Esophagus mucosa (tissue), 1 donor: ENCODE results near the gene COL4A2. TPM values are rescaled to one million over a fixed set of nuclear protein-coding genes. Genes with fewer than 3 reads are reported as not detected.

ENCODE experiments used
- ATAC-seq: fragments of 200-7000 bp; cut with Tn5 transposase; one replicate; pipeline ENCODE4 v1.9.1; 2020
- total RNA-seq: library from RNA; stranded (reverse); gene quantifications from one replicate; pipeline ENCODE4 v1.2.4, GENCODE V29; 2023
- donor health status: DM: yes; HTN: yes; CAD: no.

COL4A2 gene
- total RNA-seq, 1 donor from 2014 or later = 30.8 TPM

DNA sequence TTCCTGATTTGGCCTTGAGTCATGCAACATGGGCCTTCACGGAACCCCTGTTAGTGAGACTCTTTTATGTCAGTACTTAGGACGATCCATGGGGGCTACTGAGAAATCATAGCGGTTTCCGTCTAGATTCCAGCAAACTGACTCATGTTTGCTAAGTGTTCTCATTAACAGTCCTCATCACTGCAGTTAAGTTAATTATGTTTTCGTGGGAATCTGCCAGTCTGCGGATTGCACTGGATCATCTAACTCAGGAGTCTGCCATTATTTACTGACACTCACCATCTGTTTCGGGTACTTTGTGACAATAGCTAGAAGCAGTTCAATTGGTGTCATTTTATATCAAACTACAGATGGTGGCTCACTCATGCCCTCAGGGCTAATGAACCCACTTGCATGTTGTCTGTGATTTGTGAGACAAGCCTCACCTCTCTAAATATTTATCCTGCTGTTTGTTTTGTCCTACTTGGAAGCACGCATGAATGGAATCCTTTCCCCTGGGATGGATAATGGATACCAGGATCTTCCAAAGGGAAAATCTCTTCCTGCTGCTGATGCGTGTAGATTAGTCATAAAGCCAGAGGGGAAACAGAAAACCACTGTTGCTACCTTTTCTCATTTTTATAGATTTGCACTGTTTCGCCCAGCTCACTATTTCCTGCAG is 192.7 kb downstream of the COL4A2 start:
- ATAC-seq = no peak

DNA sequence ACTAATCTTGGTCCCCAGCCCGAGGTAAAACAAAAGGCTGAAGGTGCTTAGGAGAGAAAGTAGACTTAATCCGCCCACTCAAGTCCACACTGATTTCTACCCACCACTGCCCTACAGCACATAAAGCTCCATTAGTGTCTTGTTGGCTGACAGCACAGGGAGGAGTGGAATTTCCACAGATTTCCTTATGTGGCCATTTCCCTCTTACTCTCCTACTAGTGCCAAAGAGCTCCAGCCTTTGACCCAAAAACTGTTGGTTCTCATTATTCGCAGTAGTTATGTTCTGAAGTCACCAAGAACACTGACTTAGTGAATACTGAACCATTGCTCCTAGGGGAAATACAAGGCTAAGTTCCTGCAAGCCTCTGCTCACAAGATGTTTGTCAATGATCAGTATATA is 193.3 kb downstream of the COL4A2 start:
- ATAC-seq = no peak

DNA sequence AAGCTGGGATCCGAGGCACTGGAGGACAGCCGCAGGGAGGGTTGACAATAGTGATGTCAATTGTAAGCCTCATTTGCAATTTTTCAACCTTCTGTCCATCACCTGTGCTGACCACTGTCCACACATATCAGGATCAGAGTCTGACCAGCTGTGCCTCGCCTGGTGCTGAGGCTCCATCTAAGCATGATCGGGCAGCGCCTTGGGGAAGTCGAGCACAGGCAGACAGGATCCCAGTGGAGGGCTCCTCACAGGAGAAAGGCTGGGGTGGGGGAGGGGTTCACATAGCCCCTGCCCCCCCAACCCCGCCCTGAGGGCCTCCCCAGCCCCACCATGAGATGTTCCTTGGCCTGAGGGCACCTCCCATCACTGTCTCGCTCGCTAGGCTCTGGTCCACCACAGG is 194.1 kb downstream of the COL4A2 start:
- no peak for ATAC-seq

DNA sequence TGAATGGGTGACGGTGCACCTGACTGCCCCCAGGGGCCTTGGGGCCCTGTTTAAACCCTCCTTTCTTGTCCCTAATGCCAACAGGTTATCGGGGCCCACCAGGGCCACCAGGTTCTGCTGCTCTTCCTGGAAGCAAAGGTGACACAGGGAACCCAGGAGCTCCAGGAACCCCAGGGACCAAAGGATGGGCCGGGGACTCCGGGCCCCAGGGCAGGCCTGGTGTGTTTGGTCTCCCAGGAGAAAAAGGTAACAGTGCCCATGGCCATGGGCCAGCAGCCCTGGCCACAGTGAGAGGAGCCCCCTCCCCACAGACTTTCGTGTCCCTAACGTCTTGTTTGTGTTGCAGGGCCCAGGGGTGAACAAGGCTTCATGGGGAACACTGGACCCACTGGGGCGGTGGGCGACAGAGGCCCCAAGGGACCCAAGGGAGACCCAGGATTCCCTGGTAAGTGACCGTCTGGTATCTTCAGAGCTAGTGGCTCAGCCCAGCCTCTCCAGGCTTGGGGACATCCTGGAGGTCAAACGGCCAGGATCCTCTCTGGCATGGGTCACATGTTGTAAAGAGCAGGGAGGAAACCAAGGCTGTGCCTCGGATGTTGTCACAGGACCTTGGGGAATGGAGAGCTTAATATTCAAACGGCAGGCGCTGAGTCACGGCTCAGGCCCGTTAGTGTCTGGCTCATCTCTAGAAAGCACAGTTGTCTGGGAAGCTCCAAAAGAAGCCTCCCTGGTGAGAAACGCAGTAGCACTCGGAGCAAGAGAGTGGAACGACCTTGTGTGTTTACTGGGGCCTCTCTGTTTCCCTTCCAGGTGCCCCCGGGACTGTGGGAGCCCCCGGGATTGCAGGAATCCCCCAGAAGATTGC is 196.2 kb downstream of the COL4A2 start:
- no peak for ATAC-seq

DNA sequence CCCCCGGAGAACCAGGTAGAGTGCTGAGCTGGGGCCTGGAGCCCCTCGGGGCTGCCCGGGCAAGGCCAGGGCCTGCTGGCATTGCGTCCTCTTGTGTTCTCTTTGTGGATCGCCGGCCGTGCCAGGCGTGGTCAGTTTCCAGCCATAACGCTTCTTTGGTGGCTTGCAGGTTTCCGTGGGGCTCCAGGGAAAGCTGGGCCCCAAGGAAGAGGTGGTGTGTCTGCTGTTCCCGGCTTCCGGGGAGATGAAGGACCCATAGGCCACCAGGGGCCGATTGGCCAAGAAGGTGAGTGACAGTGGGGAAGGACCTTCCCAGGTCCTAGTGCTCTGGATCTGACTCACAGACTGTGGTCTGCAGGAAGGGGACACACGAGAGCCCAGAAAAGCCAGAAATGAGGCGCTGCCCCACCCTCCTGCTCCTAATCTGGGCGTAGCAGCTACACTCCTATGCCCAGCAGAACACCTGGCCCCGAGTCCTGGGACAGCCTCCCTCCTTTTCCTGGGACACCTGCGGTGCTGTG is 197.0 kb downstream of the COL4A2 start:
- ATAC-seq = no peak

DNA sequence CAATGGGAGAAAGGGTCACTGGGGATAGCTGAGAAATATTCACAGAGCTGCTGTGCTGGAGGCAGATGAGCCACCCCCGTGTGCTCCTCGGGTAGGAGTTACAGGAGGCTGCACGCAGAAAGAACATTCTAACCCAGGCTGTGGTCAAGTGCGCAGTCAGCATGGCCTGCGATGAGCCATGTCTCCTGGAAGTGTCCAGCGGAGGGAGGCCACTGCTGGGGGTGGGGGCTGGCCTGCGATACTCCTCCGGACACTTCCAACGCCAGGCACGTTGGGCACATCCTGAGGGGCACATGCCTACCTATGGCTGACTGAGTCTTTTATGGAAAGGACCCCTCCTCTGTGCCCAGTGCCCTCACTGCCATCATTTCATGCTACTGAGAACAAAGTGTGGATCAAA is 198.5 kb downstream of the COL4A2 start:
- no peak for ATAC-seq

DNA sequence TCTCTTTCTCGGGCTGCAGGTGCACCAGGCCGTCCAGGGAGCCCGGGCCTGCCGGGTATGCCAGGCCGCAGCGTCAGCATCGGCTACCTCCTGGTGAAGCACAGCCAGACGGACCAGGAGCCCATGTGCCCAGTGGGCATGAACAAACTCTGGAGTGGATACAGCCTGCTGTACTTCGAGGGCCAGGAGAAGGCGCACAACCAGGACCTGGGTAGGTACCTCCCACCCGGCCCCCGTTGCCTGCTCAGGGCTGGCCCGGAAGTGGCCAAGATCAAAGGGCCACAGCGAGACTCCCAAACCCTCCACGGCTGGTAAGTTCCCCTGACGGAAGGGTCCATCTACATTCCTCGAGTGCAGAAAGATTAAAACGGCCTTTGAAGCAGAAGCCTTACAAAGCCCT is 199.3 kb downstream of the COL4A2 start:
- no peak for ATAC-seq

DNA sequence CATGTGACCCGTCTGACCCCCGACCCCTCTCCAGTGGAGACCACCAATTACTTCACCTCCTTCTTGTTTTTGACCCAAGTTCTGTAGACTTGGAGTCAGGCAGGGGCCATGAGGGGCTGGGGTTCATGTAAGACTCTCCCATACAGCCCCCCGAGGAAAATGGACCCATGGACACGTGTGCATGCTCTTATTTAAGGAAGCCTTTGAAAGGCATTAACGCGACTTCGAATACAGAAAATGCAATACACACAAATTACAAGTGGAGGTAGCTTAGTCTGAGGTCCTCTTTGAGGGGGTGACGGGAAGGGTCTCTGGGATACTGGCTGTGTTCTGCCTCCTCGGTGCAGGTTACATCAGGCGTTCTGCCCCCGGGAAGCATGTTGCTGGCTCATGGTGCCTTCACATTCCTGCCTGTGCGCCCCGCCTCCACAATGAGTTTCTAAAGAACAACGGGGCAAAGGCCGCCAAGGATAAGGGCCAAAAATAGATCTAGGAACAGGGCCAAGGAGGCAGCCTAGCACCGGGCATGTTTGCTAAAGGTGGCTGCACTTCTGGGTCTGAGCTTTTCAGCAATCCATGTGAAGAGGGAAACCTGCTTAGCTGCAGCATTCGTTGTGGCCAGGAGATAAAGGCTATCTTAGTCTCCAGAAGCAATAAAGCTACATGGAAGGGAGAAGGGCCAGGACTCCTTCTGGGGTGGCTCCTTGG is 199.9 kb downstream of the COL4A2 start:
- ATAC-seq = peak; percentile 19

DNA sequence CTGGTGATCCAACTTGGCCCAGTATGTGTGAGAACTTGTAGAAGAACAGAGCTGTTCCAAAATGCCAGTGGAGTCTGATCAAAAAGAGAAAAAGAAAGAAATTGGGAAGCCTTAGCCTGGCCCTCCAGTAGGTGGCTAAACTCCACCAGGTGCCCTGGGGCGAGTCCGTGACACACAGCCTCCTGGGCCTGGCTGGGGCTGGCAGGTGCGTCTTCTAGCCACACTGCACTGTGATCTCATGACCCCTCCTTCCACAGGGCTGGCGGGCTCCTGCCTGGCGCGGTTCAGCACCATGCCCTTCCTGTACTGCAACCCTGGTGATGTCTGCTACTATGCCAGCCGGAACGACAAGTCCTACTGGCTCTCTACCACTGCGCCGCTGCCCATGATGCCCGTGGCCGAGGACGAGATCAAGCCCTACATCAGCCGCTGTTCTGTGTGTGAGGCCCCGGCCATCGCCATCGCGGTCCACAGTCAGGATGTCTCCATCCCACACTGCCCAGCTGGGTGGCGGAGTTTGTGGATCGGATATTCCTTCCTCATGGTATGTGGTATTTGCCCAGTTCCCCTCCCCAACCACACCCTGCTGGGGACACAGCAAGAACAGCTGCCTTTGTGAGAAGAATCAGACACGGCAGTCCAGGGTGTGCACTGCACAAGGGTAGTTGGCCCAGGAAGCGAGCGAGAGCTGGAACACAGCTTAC is 200.7 kb downstream of the COL4A2 start:
- peak; percentile 96 for ATAC-seq

DNA sequence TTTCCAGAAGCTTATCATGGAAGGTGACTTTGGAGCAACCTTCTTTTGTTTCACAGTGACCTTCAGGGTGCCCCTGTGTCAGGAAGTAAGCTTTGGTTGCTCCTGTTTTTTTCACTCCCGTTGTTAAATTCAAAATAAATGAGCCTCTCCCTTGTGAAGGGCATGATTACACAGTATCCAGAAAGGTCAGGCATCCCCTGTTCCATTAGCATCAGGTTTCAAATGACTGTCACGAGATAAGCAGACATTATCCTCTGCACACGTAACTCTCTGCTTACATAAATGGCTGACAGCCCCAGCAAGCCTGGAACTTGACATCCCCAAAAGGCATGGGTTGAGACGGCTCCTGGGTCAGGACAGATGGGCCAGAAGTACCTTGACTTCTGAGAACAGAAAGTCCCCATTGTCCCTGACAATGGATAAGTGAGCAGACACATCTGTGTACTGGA is 202.4 kb downstream of the COL4A2 start:
- no peak for ATAC-seq

DNA sequence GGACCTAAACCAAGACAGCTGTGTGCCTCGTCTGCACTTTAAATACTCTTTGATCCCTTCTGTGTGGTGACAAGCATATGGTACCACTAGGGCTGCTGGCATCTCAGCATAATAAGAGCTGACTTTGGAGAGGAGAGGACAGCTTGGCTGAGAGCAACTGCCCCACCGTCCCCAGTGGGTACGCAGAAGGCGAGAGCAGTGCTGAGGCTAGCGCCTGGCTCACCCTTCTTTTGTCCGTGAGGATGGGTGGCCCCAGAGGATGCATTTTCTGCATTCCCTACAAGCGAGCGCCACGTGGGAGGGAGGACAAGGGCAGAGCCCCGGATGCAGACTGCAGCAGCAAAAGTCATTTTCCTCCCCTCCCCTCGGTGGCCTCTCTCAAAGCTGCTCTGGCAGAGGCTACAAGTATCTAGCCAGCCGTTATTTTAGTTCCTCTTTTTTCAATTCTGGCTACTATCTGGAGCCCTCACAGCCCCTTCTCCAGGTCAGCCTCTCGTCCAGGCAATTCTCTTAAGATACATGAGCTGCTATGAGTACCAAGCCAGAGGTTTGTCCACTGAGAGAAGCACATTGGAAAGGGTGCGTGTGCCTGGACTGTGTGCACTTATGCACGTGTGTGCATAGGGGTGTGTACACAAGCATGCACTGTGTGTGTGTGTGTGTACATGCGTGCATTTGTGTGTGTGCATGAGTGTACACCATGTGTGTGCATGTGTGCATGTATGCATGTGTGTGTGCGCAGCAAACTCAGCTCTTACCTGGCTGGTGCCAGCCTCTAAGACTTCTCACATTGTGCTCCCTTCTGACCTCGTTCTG is 203.1 kb downstream of the COL4A2 start:
- ATAC-seq = no peak

DNA sequence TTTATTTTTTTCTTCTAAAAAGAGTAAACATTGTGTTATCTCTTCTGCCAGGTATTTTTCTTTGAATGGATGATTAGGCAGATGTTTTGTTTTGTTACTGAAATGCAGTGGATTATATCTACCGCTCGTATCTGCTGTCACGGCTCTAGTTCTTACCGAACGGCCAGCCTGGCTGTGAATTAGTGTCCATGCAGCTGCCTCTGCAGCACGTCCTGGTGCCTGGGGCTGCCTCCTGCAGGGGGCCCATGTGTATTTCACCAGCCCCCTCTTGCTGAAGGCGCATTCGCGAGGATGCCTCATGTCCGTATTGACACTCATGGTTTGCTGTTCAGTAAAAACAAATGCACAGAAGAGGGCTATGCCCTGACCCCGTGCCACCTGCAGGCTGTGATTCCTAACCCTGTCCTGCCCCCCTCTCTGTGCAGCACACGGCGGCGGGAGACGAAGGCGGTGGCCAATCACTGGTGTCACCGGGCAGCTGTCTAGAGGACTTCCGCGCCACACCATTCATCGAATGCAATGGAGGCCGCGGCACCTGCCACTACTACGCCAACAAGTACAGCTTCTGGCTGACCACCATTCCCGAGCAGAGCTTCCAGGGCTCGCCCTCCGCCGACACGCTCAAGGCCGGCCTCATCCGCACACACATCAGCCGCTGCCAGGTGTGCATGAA is 204.6 kb downstream of the COL4A2 start:
- no peak for ATAC-seq

DNA sequence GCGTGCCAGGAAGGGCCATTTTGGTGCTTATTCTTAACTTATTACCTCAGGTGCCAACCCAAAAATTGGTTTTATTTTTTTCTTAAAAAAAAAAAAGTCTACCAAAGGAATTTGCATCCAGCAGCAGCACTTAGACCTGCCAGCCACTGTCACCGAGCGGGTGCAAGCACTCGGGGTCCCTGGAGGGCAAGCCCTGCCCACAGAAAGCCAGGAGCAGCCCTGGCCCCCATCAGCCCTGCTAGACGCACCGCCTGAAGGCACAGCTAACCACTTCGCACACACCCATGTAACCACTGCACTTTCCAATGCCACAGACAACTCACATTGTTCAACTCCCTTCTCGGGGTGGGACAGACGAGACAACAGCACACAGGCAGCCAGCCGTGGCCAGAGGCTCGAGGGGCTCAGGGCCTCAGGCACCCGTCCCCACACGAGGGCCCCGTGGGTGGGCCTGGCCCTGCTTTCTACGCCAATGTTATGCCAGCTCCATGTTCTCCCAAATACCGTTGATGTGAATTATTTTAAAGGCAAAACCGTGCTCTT is 205.2 kb downstream of the COL4A2 start:
- no peak for ATAC-seq

DNA sequence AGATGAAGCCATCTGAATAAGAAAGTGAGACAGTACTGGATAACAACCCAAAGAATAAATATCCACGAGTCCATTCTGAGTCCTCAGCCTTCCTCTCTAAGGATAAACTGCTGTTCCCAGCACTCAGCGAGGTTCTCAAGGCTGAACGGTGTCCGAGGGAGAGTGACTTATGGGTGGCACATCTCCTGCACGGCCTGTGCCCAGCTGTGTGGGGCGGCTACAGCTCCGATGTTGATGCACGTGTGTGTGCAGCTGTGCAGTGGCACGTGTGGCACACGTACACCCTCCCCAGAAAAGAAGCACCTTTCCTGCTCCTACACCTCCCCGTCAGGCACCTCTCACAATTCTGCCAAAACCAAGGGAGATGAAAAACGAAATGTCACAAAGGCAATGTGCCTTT is 209.4 kb downstream of the COL4A2 start:
- no peak for ATAC-seq

DNA sequence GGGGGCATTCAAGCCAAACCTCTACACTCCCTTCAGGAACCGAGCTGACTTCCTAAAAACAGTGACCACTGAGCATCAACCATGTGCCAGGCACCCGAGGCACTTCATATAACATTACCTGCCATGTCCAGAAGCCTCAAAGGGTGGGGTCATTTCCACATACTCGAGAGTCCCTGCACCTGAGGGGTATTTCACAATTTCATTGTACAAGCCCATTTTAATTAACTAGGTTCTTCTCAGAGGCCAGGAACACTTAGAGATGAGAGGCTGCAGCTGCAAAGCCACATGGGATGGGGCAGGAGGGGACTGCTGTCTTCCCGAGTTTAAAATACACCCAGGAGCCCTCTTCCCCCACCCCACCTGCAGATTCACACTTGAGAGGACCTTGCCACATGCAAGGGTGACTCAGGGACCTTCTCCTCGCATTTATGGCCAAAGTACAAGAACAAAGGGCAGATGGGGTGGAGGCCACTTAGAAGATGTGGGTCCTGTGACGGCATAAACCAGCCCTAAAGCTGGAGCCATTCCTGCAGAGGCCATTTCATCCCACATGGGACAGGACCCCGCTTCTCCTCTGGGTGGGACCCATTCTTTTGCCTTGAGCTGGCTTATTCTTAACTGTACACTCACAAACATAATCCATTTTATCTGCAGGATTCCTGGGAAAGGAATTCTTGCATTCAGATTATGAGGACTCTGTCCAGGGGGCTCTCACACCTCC is 210.6 kb downstream of the COL4A2 start:
- ATAC-seq = no peak

DNA sequence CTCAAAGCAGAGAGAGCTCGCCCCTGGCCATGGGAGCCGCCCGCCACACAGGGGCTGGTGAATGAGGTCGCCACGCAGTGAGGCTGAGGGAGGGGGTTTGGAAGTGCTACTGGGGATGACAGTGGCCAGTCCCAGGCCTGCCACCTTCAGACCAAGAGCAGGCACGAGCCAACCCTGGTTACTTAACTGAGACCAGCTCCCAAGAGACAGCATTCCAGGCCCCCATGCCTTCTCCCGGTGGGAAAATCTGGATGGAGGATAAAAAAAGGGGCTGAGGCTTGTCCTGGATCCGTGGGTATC is 211.1 kb downstream of the COL4A2 start:
- ATAC-seq = no peak

DNA sequence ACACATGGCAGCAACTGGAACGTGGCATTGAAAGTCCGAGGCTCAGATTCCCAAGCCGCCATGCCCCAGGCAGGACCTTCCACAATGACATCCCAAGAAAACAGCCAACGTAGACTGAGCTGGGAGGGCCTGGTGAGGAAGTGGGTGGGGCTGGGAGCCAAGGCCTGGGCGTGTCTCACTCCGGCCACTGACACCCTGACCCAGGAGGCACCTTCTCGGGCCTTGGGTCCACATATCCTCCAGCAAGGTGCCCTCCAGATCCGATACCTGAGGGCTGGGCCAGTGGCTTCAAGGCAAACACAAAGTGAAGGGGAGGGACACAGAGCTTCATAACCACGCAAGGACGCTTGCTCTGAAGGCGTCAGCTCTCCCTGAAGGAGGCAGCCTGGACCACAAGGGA is 211.5 kb downstream of the COL4A2 start:
- ATAC-seq = no peak

DNA sequence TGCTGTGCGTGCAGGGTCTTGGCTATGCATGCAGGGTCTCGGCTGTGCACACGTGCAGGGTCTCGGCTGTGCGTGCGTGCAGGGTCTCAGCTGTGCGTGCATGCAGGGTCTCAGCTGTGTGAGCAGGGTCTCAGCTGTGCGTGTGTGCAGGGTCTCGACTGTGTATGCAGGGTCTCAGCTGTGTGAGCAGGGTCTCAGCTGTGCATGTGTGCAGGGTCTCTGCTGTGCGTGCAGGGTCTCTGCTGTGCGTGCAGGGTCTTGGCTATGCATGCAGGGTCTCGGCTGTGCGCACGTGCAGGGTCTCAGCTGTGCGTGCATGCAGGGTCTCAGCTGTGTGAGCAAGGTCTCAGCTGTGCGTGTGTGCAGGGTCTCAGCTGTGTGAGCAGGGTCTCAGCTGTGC is 212.0 kb downstream of the COL4A2 start:
- ATAC-seq = no peak

DNA sequence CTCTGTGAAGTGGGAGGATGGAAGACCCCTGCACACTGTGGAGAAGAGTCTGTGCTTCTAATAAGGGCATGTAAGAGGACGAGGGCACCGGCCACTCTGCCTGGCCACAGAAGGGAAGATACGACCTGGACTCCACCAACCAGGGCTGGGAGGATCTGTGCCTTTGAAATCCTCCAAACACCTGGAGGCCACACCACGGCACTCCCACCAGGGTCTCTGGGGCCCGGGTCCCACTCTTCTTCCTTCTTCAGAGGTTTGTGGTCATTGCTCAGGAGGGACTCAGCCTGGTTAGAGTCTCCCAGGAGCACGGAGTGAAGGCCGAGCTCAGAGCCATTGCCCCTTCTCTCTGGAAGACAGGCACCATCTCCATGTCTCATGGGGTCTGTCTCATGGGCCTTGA is 212.4 kb downstream of the COL4A2 start:
- ATAC-seq = no peak
